Stomach smooth muscle (tissue), 2 donors: ENCODE data around the gene COL6A3.

Source experiments
- H3K27ac ChIP-seq: one replicate; pipeline ENCODE4 v1.7.0; 2013; ENCODE audit warnings: mild to moderate bottlenecking, low read length, inconsistent platforms
- H3K27me3 ChIP-seq, 2 donors: one replicate each; pipeline ENCODE4 v1.7.0; 2013; ENCODE audit warnings: low read length in 2 of 2; ENCODE audit not compliant: insufficient read depth in 2 of 2, control insufficient read depth in 1 of 2
- H3K36me3 ChIP-seq, 2 donors: one replicate each; pipeline ENCODE4 v1.7.0; 2013; ENCODE audit warnings: low read length in 2 of 2; ENCODE audit not compliant: control insufficient read depth in 2 of 2, insufficient read depth in 2 of 2
- H3K4me1 ChIP-seq: one replicate; pipeline ENCODE4 v1.7.0; 2013; ENCODE audit warnings: low read length; ENCODE audit not compliant: control insufficient read depth, insufficient read depth
- H3K4me3 ChIP-seq, 2 donors: one replicate each; pipeline ENCODE4 v1.7.0; 2013; ENCODE audit warnings: low read length in 2 of 2
- H3K9ac ChIP-seq, 2 donors: one replicate each; pipeline ENCODE4 v1.7.0; 2013; ENCODE audit warnings: low read length in 2 of 2, mild to moderate bottlenecking in 1 of 2
- H3K9me3 ChIP-seq, 2 donors: one replicate each; pipeline ENCODE4 v1.7.0; 2013; ENCODE audit warnings: low read length in 2 of 2; ENCODE audit not compliant: control insufficient read depth in 2 of 2
- donor health status: healthy.
- donor health status: Pancreatic carcinoma.

The COL6A3 gene

GRCh38 chr2:237380768-237381167 is 33.2 kb downstream of the COL6A3 start:
- Histone ChIP-seq H3K4me1 (peaks cover 38% of the 10 kb centered on the region), H3K27me3 (no peaks in the 10 kb centered on the region), H3K27ac (peak overlapping the region; percentile 89), H3K9me3 (no peaks in the 10 kb centered on the region), H3K36me3 (peaks cover 56 to 60% of the 10 kb centered on the region in 2 donors), H3K9ac (no peak overlapping the region), H3K4me3 (no peak overlapping the region)

DNA sequence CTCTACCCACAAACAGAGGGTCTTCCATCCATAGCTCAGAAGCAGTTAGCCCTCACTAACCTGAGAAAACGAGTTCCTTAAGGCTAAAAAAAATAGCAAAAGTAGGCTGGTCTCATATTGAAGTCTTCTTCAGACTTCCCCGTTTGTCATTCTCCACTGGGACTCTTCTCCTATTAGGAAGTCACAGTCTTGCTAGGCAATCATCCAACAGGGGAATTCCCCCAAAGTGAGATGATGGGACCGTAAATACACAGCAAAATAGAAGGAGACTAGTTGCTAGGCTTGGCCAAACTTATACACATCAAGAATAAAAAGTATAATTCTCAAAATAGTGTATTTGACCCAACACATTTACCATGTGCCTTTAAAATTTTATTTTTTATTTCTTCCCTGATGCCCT is 34.3 kb downstream of the COL6A3 start:
- Histone ChIP-seq H3K36me3 (peaks cover 56 to 58% of the 10 kb centered on the region in 2 donors), H3K4me1 (peaks cover 39% of the 10 kb centered on the region), H3K27me3 (no peaks in the 10 kb centered on the region), H3K27ac (peak overlapping the region; percentile 89), H3K9me3 (no peaks in the 10 kb centered on the region), H3K9ac (no peak overlapping the region), H3K4me3 (no peak overlapping the region)

GRCh38 chr2:237378650-237379049 is 35.3 kb downstream of the COL6A3 start:
- peaks cover 64 to 68% of the 10 kb centered on the region in 2 donors for H3K36me3 ChIP-seq

DNA sequence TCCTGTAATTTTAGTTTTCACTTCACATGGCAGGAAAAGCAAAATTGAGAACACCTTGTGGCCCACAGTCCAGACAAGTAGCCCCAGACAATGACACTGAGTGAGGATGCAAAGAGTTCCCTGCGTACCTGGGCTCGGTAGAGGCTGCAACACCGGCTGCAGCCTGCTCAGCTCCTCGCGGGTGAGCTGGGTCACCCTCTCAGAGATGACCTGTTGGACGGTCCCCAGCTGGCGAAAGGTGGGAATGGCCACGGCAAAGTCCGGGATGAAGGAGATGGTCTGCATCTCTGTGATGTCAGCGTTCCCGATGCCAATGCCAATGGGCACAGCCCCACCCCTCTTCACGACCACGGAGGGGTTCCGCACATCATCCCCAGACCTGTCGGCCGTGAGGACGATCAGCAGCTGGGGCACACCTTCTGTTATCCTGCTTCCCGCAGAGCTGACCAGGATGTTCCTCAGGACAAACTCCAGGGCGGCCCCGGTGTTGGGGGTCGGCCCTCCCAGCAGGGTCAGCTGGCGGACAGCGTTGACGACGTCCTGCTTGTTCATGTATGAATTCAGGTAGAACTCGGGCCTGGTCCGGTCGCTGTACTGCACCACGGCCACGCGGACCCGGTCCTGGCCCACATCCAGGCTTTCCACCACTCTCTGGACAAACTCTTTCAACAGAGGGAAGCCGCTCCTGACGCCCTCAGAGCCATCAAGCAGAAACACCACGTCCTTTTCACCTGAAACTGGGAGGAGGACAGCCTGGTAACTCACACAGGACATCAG is 39.5 kb downstream of the COL6A3 start:
- no peak overlapping the region for H3K4me3 ChIP-seq
- H3K9ac ChIP-seq = peak overlapping the region in 1 of 2 donors; percentile 5
- H3K9me3 ChIP-seq = no peaks in the 10 kb centered on the region
- peaks cover 71 to 72% of the 10 kb centered on the region in 2 donors for H3K36me3 ChIP-seq
- H3K27me3 ChIP-seq = no peaks in the 10 kb centered on the region
- peaks cover 50% of the 10 kb centered on the region for H3K4me1 ChIP-seq
- H3K27ac ChIP-seq = peak overlapping the region; percentile 60

More at GRCh38 chr2:237378650-237379049, 35.3 kb downstream of the COL6A3 start:
- Histone ChIP-seq H3K9me3 (no peaks in the 10 kb centered on the region), H3K27ac (peak overlapping the region; percentile 89), H3K9ac (no peak overlapping the region), H3K4me3 (peak overlapping the region in 1 of 2 donors; percentile 29), H3K27me3 (no peaks in the 10 kb centered on the region), H3K4me1 (peaks cover 44% of the 10 kb centered on the region)

GRCh38 chr2:237371856-237372255 is 42.1 kb downstream of the COL6A3 start:
- Histone ChIP-seq H3K4me3 (no peak overlapping the region), H3K9me3 (no peaks in the 10 kb centered on the region), H3K9ac (no peak overlapping the region), H3K27me3 (no peaks in the 10 kb centered on the region), H3K36me3 (peaks cover 78 to 81% of the 10 kb centered on the region in 2 donors), H3K4me1 (peaks cover 40% of the 10 kb centered on the region), H3K27ac (peak overlapping the region; percentile 49)

GRCh38 chr2:237365671-237366070 is 48.3 kb downstream of the COL6A3 start:
- H3K9me3 ChIP-seq = no peaks in the 10 kb centered on the region
- H3K4me1 ChIP-seq = peaks cover 42% of the 10 kb centered on the region
- peak overlapping the region; percentile 31 for H3K27ac ChIP-seq
- H3K36me3 ChIP-seq = peaks cover 83% of the 10 kb centered on the region in 2 donors
- no peaks in the 10 kb centered on the region for H3K27me3 ChIP-seq
- H3K4me3 ChIP-seq = no peak overlapping the region
- no peak overlapping the region for H3K9ac ChIP-seq

DNA sequence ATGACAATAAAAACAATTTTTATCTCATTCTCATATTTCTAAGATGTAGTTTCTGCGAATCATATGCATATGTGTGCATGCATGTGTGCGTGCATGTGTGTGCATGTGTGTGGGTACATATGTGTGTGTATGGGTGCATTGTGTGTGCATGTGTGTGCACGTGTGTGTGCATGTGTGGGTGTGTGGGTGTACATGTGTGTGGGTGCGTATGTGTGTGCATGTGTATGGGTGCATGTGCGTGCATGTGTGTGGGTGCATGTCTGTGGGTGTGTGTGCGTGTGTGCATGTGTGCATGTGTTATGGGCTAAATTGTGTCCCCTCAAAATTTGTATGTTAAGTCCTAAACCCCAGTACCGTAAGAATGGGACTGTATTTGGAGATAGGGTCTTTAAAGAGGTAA is 49.3 kb downstream of the COL6A3 start:
- Histone ChIP-seq H3K9me3 (no peaks in the 10 kb centered on the region), H3K9ac (no peak overlapping the region), H3K4me1 (peaks cover 52% of the 10 kb centered on the region), H3K27me3 (no peaks in the 10 kb centered on the region), H3K36me3 (peaks cover 89 to 90% of the 10 kb centered on the region in 2 donors), H3K4me3 (no peak overlapping the region), H3K27ac (no peak overlapping the region)

- peaks cover 48% of the 10 kb centered on the region for H3K4me1 ChIP-seq
- H3K27ac ChIP-seq = peak overlapping the region; percentile 77
- no peak overlapping the region for H3K4me3 ChIP-seq
- H3K36me3 ChIP-seq = peaks cover 87 to 91% of the 10 kb centered on the region in 2 donors
- no peak overlapping the region for H3K9ac ChIP-seq
- no peaks in the 10 kb centered on the region for H3K9me3 ChIP-seq
- H3K27me3 ChIP-seq = no peaks in the 10 kb centered on the region
Observed at GRCh38 chr2:237361194-237362004, 52.6 kb downstream of the COL6A3 start.

DNA sequence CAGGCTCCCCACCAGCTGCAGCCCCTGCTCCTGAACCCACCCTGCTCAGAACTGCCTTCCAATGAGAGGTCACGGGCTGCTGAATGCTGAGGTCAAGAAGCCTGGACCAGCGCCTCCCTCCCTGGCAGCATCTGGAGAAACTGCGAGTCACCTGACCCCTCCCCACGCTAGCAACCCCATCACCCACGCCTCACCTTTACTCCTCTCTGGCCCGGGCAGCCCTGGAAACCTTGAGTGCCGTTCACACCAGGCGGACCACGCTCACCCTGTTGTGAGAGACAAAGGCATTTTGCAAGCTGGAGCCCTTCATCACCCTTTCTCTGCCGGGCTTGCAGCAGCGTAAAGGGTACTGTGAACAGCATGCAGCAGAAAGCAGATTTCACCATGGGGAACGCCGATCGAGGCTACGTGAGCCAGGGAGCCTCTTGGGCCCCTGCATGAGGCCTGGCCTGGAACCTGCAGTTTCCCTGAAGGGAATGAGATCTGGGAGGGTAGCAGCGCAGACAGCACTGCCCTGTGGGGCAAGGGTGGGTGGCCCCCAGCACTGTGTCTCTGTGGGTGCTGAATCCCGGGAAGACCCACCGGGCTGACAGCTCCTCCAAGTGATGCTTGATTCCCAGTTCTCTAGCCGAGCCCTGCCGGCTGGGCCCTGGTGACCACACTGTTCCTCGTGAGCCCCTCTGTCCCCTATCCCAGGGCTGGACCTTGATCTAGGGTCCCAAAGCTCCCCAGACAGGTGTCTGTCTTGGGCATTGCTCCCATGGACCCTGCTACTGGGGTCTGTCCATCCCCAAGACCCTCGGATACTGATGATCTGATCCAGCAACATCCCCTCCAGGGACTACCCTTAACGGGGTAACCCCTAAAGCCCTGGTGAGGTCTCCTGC is 53.8 kb downstream of the COL6A3 start:
- Histone ChIP-seq H3K36me3 (peaks cover 87 to 88% of the 10 kb centered on the region in 2 donors), H3K4me3 (peak overlapping the region in 1 of 2 donors; percentile 29), H3K9ac (peak overlapping the region in 1 of 2 donors; percentile 47), H3K27me3 (no peaks in the 10 kb centered on the region), H3K9me3 (no peaks in the 10 kb centered on the region), H3K4me1 (peaks cover 50% of the 10 kb centered on the region), H3K27ac (peak overlapping the region; percentile 77)

DNA sequence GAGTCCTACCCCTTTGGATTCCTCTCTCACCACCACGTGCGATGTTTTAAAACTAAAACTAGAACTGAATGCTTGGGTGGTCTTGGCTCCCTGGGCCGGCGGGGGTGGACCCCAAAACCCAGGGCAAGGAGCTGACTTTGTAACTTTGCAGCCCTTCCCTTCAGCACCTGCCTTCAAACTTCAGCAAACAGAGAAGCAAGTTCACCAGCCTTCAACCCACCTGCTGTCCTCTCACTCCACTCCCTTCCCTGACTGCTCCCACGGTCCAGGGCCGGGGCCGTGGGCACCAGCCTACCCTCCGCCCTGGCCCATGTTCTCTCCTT is 54.5 kb downstream of the COL6A3 start:
- H3K4me1 ChIP-seq = peaks cover 54% of the 10 kb centered on the region
- no peaks in the 10 kb centered on the region for H3K27me3 ChIP-seq
- H3K4me3 ChIP-seq = peak overlapping the region in 1 of 2 donors; percentile 29
- H3K9me3 ChIP-seq = no peaks in the 10 kb centered on the region
- peaks cover 84 to 87% of the 10 kb centered on the region in 2 donors for H3K36me3 ChIP-seq
- peak overlapping the region in 1 of 2 donors; percentile 21 for H3K9ac ChIP-seq
- H3K27ac ChIP-seq = peak overlapping the region; percentile 77
